Kidney (tissue), 14 donors: ENCODE data around the gene FAM83G. TPM values are rescaled to one million over a fixed set of nuclear protein-coding genes. Genes with fewer than 3 reads are reported as not detected.

ENCODE experiments used
- DNase-seq, 5 donors: peaks; one replicate each; pipeline ENCODE4 v3.0.0-alpha.2; 2013 to 2020
- FAIRE-seq: peaks from 2 replicates; lab custom pipeline; 2012; peaks lifted over from hg19 to GRCh38; lab: Jason Lieb, UNC
- H3K27ac ChIP-seq, 2 donors: one replicate each; pipeline ENCODE4 v1.7.0; 2013; ENCODE audit warnings: low read depth in 2 of 2, low read length in 2 of 2, inconsistent platforms in 1 of 2
- H3K27me3 ChIP-seq: one replicate; pipeline ENCODE4 v1.7.1; 2013; ENCODE audit warnings: low read length, inconsistent platforms; ENCODE audit not compliant: control insufficient read depth, insufficient read depth
- H3K36me3 ChIP-seq, 3 donors: one replicate each; pipeline versions ENCODE4 v1.7.0 to v1.7.1; 2013; ENCODE audit warnings: low read length in 3 of 3, control low read depth in 1 of 3, inconsistent platforms in 1 of 3; ENCODE audit not compliant: insufficient read depth in 3 of 3, control insufficient read depth in 2 of 3
- H3K4me1 ChIP-seq, 3 donors: one replicate each; pipeline versions ENCODE4 v1.7.0 to v1.7.1; 2013; ENCODE audit warnings: low read length in 3 of 3, inconsistent platforms in 1 of 3, low read depth in 1 of 3; ENCODE audit not compliant: control insufficient read depth in 2 of 3, insufficient read depth in 2 of 3
- H3K4me3 ChIP-seq, 3 donors: one replicate each; pipeline versions ENCODE4 v1.7.0 to v1.8.1; 2013; ENCODE audit warnings: low read length in 3 of 3, control low read depth in 1 of 3, inconsistent platforms in 1 of 3
- H3K9ac ChIP-seq, 3 donors: one replicate each; pipeline versions ENCODE4 v1.7.0 to v1.7.1; 2013; ENCODE audit warnings: low read length in 3 of 3, control low read depth in 1 of 3, inconsistent platforms in 1 of 3
- H3K9me3 ChIP-seq, 3 donors: one replicate each; pipeline versions ENCODE4 v1.7.0 to v1.7.1; 2013; ENCODE audit warnings: low read length in 3 of 3, control low read depth in 1 of 3, inconsistent platforms in 1 of 3; ENCODE audit not compliant: control insufficient read depth in 2 of 3, insufficient read depth in 1 of 3
- CTCF ChIP-seq: IDR thresholded peaks from 3 replicates; pipeline ENCODE4 v1.5.1; 2012; ENCODE audit warnings: mild to moderate bottlenecking, moderate library complexity, borderline replicate concordance; ENCODE audit not compliant: insufficient read depth; ENCODE audit errors: extremely low read depth
- intact Hi-C: fragments of 100-400 bp; cut with DNase I; formaldehyde crosslinking; loops from one replicate; pipeline ENCODE4 v1.11.1; 2022
- polyA plus RNA-seq: library from polyadenylated mRNA; stranded (reverse); fragments of 350-450 nt; fragmentation: Illumina TruSeq; extraction: RNeasy Lipid Tissue Mini Kit (QIAGEN cat#74804); gene quantifications from one replicate; pipeline ENCODE4 v1.2.3, GENCODE V29; 2014; ENCODE audit warnings: low read depth, low replicate concordance; ENCODE audit not compliant: insufficient read depth
- total RNA-seq: library from RNA; stranded (reverse); fragmentation: NEBNext Ultra II Directional; extraction: Animal tissue kit (Norgen Biotek cat#: 25700); gene quantifications from one replicate; pipeline ENCODE4 v1.2.1, GENCODE V29; 2021
- donor health status: control.
- donor health status: control.
- donor health status: control.
- donor health status: control.
- donor health status: control.
- donor health status: DM: yes; HTN: yes; CAD: no.
- donor health status: Normal renal cell carcinoma (clear cell type).

FAM83G gene
- total and polyA plus RNA-seq, 2 donors from 2014 or later = 4.9 to 8.0 TPM

GRCh38 chr17:18970582-18971480, 33.7 kb downstream of the FAM83G start:
- no peaks in the 10 kb centered on the region for H3K27me3 ChIP-seq
- FAIRE-seq = no peak
- no peak overlapping the region for H3K27ac ChIP-seq
- DNase-seq = no peak
- no peak overlapping the region for H3K4me3 ChIP-seq
- intact Hi-C loops = no loop called here
- H3K9me3 ChIP-seq = no peaks in the 10 kb centered on the region
- no peak overlapping the region for H3K9ac ChIP-seq
- peaks cover 0 to 3% (median 0%) of the 10 kb centered on the region in 3 donors for H3K4me1 ChIP-seq
- TF ChIP-seq CTCF = no peak
- H3K36me3 ChIP-seq = peaks cover 0 to 4% (median 2%) of the 10 kb centered on the region in 3 donors

DNA sequence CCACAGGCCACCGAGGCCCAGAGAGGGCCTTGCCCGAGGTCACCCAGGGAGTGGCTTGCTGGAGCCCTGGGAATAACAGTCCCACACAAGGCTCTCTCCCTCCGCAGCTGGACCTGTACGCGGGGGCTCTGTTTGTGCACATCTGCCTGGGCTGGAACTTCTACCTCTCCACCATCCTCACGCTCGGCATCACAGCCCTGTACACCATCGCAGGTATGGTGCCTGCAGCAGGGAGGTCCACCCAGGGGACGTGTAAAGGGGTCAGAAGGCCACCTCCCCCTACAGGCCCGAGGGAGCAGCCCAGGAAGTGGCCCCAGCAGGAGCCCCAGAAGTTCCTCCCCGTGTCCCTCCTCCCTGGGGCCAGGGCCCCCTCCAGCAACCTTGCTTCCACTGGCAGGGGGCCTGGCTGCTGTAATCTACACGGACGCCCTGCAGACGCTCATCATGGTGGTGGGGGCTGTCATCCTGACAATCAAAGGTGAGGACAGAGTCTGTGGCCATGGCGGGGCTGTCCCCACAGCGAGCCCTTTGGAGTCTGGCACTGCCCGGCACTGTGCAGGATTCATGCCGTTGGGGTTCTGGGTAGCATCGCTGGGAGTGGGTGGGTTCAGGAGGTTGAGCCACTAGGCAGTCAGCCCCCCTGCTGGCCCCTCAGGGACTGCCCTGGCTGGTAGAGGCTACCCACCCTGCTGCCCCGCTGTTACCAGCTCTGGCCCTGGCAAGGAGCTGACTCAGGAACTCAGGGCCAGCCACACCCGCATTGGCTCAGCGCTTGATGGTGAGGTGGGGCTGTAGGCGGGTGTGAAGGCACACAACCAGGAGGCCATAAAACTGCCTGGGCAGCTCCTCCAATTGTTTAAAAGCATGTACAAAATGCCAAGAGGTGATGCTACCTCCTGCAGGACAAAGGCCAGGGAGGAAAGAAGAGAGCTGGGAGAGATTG, 35.3 kb downstream of the FAM83G start:
- Histone ChIP-seq H3K36me3 (peaks cover 0 to 4% (median 0%) of the 10 kb centered on the region in 3 donors), H3K9me3 (no peaks in the 10 kb centered on the region), H3K4me1 (peaks cover 0 to 3% (median 0%) of the 10 kb centered on the region in 3 donors), H3K9ac (no peak overlapping the region), H3K4me3 (no peak overlapping the region), H3K27ac (no peak overlapping the region), H3K27me3 (no peaks in the 10 kb centered on the region)
- DNase-seq (no peak), FAIRE-seq (no peak)
- TF ChIP-seq CTCF = no peak
- intact Hi-C loops = no loop called here

GRCh38 chr17:18968345-18968744, 36.2 kb downstream of the FAM83G start:
- Histone ChIP-seq H3K9me3 (no peaks in the 10 kb centered on the region), H3K27ac (no peak overlapping the region), H3K4me3 (no peak overlapping the region), H3K9ac (no peak overlapping the region), H3K4me1 (peaks cover 0 to 3% (median 0%) of the 10 kb centered on the region in 3 donors), H3K27me3 (no peaks in the 10 kb centered on the region), H3K36me3 (peaks cover 0 to 4% (median 0%) of the 10 kb centered on the region in 3 donors)
- peak in 1 of 5 donors; percentile 48 for DNase-seq
- FAIRE-seq = no peak
- no peak for TF ChIP-seq CTCF
- intact Hi-C loops = no loop called here
